Mesangial cell (primary cell): ENCODE results near the gene PTCH2. TPM values are rescaled to one million over a fixed set of nuclear protein-coding genes. Genes with fewer than 3 reads are reported as not detected.

Source experiments
- total RNA-seq: library from RNA; depleted of rRNA; stranded (reverse); fragments of >200 nt; gene quantifications from 2 replicates; pipeline ENCODE4 v1.2.3, GENCODE V29; 2015

The PTCH2 gene
- total RNA-seq: under 0.01 TPM in 2 replicates

GRCh38 chr1:44842862-44843655 is at the start of gene PTCH2:
Gene PTCH2, minus strand, starts transcription at chr1:44843253. Its CDS starts 321 bp downstream, at chr1:44842932.

GRCh38 chr1:44808063-44808937 is 34.8 kb downstream of the PTCH2 start, which contains the start of gene BTBD19:
Gene BTBD19, plus strand, starts transcription at chr1:44808523. Its CDS starts 298 bp downstream, at chr1:44808821.

GRCh38 chr1:44806704-44807363 is 36.2 kb downstream of the PTCH2 start, which contains the start of gene DYNLT4:
Gene DYNLT4, minus strand, starts transcription at chr1:44807351. Its CDS starts 683 bp downstream, at chr1:44806668.

GRCh38 chr1:44799770-44800584 is 43.1 kb downstream of the PTCH2 start, which contains the start of gene PLK3:
Gene PLK3, plus strand, starts transcription at chr1:44800377. Its CDS starts 87 bp downstream, at chr1:44800464.

GRCh38 chr1:44788120-44788860 is 54.8 kb downstream of the PTCH2 start, which contains the start of gene BEST4:
Gene BEST4, minus strand, starts transcription at chr1:44788170. Its CDS starts 465 bp downstream, at chr1:44787705.

GRCh38 chr1:44775078-44775929 is 67.7 kb downstream of the PTCH2 start, which contains the start of gene RPS8:
Gene RPS8, plus strand, starts transcription at chr1:44775540. Its CDS starts 57 bp downstream, at chr1:44775597.

Other genes starting within 250 kb of the PTCH2 start
- 9.0 and 15.2 TPM in 2 replicates for gene TMEM53, start 168.8 kb downstream of the PTCH2 start, total RNA-seq
- 1.4 TPM in 1 of 2 replicates, not detected in the other for gene ARMH1, start 168.5 kb downstream of the PTCH2 start, total RNA-seq
- not detected in 2 replicates for gene RNU5D-1, start 112.1 kb downstream of the PTCH2 start, total RNA-seq
- gene KIF2C, start 103.4 kb downstream of the PTCH2 start, total RNA-seq: 3.9 and 84.2 TPM in 2 replicates
- 1,486 and 1,507 TPM in 2 replicates for gene RPS8, start 67.7 kb downstream of the PTCH2 start, total RNA-seq
- under 0.01 and 0.38 TPM in 2 replicates for gene BEST4, start 55.1 kb downstream of the PTCH2 start, total RNA-seq
- 19.6 and 21.9 TPM in 2 replicates for gene PLK3, start 42.9 kb downstream of the PTCH2 start, total RNA-seq
- 0.76 TPM in 1 of 2 replicates, not detected in the other for gene DYNLT4, start 35.9 kb downstream of the PTCH2 start, total RNA-seq
- 3.4 and 13.3 TPM in 2 replicates for gene BTBD19, start 34.7 kb downstream of the PTCH2 start, total RNA-seq
- gene EIF2B3, start 143.3 kb upstream of the PTCH2 start, total RNA-seq: 10.5 and 26.4 TPM in 2 replicates
- gene HECTD3, start 168.1 kb upstream of the PTCH2 start, total RNA-seq: 34.4 and 37.3 TPM in 2 replicates
- 119 and 134 TPM in 2 replicates for gene UROD, start 169.0 kb upstream of the PTCH2 start, total RNA-seq